HG03457 (cell line): Measurements from ENCODE around the gene RBMS1.

ENCODE experiments used
- ATAC-seq: cut with Tn5 transposase; IDR thresholded peaks from one replicate; pipeline ENCODE4 v1.9.1; 2021; ENCODE audit warnings: moderate number of reproducible peaks; ENCODE audit not compliant: unreplicated experiment

The RBMS1 gene

DNA sequence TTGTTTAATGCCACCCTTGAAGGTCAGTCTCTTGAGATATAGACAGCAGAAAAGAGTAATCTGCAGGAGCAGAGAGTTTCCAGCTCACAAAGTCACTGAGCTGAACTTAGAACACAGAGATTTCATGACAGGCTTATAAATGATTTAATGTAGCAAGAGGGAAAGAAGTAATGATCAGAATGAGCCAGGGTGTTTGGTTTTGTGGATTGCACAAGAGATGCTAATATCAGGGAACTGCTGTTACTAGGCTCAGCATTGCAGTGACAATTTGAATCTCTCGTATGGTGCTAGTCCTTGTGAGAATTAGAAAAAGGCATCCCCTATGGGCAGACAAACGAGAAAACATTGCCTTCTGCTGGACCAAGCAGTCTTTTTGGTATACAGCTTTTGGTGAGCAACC lies 231.9 kb downstream of the RBMS1 start:
- no peak for ATAC-seq

DNA sequence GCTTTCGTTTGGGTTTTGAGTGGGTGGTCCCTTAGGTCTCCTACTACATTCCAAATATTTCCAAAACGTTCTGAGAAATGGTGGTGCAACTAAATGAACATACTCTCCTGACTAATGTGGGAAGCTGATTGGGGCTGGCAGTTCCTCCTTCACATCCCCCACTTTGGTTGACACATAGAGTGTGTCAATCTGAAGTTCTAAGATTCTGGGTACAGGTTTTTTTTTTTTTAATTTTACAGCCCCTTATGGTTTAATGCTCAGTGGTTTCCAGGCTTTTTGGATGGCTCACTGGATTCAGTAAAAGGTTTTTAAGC lies 235.2 kb downstream of the RBMS1 start:
- ATAC-seq = no peak

DNA sequence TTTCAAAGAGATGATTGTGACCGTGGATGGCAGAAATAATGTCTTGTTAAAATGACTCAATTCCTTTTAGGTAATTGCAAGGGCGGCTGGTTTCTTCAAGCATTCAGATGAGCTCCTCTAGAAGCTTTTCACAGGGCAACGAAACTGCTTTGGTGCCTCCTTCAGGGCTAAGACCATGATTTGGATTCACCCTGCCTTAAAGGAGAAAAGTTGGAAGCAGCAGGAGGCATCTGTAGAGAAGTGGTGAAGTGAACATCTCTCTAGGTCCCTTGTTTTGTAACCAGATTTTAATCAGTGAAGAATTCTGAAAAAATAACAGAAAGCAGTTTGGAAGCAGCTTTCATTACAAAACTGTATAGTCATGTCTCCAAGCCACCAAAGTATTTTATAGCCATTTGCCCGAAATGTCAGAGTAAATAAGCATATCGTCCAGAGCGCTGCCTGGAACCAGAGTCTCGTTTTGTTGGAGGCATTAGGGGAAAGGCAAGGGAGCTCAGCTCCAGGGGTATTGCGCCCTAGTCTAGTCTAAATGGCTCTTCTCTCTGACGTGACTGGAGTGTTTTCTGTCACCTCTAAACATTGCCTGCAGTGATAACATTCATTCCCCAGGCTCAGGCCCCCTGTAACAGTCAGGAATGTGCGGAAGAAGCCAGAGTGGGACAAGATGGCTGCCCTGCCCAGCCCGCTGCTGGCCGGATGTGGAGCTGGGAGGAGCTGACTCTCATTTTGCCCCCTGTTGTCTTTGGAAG lies 235.7 kb downstream of the RBMS1 start:
- no peak for ATAC-seq

DNA sequence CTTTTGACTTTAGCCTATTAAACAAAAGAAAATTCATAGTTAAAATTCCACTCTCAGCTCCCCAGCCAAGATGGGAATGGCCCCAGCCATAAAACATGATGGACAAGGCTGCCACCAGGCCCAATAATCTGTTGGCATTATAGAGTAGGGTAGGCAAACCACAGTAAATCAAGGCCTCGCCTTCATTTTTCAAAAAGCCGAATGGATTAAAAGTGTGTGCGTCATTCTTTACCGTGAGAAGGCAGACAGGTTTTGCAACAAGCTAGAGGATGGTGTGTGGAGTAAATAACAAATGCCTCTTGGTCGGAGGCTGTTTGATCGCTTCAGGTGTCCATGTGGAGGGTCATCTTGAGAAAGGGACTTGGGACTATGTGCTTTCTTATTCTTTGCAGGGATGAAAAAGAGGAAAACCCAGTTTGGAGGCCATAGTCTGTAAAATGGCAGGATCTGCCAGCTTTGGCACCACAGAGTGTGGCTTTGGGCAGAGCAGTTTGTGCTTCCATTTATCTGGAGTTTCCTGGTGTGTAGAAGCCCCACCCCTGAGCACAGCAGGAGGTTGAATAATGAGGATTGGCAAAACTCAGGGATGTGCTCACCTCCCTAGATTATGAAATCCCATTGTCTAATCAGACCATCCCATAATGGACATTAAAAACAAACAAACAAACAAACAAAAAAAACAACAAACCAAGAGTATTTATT lies 236.4 kb downstream of the RBMS1 start:
- ATAC-seq = no peak

DNA sequence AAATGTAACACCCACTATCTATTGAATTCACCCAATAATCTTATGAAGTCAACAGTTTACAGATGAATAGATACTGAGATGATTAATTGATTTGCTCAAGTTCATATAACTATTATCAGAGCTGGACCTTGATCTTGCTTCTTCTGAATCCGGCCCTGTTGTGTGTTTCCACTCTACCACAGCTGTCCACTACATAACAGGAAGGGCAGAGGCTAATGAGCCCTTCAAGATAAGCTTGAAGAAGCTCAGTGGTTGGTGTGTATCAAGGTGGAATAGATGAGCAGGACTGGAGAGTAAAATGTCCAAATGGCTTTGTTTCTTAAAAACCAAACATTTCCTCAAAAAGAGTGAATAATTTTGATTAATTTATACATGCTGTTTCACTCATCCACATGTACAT lies 237.1 kb downstream of the RBMS1 start:
- ATAC-seq = no peak

DNA sequence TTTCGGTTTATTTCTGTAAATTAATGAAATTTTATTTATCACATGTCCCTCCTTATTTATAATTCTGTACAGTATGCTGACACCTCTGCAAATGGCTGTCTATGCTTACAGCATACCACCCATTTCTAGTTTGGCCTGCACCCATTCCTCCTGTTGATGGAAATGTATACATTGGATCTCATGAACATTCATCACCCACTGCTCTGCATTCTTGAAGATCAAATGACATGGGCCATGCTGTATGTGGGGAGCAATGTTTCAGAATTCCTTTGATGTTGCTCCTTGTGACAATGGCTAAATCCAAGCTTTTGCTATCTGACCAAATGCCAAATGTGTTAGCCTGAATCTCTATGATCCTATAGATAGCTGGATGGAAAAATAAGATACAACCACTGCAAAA lies 238.2 kb downstream of the RBMS1 start:
- no peak for ATAC-seq

DNA sequence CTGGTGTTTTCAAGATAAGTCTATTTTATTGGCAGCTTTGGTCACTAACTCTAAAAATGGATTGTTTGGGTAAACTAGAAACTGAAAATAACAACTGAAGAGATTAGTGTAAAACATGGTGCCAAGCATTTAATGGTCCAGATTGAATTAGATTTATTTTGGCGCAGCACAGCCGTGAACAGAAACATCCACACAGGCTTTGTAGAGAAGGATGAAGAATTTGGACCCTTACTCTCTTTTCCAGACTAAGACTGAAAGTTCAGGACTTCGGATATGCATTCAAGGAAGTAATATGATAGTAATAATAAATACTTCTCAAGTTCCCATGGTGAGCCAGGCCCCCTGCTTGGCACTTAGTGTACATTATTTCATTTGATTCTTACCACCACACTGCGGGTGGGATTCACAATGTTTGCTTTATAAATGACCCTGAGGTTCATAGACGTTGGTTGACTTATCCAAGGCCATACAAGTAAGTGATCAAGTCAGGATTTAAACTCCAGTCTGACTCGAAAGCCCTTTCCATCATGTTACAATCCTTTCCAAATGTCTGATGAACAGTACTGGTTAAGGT lies 239.3 kb downstream of the RBMS1 start:
- ATAC-seq = no peak

DNA sequence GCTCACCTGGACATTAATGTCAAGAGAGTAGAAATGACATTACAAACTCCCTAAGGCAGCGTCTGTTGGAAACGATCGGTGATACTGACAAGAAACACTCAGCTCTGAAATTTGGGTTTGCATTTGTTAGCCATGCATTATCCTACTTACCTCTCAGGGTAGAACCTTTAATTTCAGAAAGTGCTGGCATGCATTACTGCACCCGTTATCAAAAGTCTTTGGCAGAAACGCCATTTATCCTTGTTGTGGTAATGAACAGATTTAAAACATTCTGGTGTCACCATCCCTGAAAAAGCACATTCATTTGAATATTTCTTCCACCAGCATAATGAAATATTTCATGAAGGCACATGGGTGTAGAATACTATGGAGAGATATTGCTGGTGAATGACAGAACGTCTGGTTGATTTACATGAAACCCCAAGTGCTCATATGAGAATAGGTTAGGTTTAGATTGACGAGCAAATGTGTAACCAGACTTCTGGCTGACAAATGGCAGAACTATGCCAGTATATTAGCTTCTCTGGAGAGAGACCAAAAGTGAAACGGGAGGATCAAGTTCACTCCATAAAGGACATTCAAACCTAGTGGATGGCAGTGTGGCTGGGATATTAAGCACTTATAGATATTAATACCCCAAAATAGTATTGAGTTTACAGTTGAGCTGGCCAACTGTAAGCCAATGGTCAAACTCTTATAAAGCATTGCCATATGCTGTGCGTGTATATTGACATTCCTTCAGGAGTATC lies 240.0 kb downstream of the RBMS1 start:
- no peak for ATAC-seq

DNA sequence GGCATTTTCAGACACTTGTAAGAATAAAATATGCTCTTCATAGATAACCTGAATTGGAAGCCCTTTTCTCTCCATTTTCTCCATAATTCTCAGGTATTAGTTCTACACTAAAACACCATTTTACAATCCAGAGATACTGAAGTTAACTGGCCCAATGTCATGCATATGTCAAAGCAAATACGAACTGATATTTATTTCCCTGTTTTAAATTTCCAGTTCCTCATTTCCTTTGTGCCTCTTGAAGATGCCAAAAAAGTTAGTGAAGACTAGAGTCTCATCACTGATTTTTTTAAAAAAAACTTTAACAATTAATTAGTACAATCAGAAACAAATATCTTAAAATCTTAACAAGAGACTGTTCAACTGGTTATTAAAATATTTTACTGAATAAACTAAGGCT lies 240.7 kb downstream of the RBMS1 start:
- ATAC-seq = no peak

DNA sequence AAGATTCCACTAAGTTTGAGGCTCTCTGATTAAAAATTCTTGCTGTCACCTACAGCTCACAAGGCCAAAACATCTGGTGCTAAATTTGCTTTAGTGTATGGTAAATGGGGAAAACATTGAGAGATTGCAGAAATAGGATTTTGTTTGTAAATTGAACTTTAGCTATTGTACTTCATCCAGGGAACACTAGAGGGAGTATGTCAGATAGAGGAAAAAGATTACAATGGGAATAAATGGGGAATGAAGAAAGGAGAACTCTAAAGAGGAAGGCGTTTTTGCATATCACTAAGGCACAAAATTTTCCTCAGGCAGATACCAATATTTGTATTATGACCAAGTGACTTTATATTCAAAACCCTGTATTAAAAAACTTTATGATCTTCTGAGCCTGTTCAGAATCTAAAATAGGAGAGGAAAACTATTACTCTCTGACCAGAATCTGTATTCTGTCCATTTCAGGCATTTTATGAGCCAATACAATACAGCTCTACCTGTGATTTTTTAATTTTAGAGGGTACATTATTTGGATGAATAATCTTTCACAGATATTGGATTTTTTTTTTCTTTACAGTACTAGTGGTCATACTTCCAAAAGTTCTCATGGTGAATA lies 241.2 kb downstream of the RBMS1 start:
- no peak for ATAC-seq

DNA sequence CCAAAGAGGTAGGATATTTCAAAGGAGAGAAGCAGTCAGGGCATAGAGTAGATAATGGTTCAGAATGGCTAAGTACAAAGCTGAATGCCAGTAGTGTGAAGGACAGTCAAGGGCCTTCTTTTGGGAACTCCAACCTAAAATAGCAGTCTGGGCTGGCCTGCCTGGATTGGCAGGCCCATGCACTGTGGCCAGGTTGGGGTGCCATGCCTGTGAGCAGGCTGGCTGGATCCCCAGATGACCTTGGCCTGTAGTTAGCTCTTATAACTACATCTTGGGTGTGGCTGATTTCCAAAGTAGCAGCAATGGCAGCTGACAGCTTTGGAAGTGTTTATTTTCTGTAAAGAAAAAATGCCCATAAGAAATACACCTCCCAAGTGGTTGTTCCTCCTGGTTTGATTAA lies 242.0 kb downstream of the RBMS1 start:
- ATAC-seq = no peak

DNA sequence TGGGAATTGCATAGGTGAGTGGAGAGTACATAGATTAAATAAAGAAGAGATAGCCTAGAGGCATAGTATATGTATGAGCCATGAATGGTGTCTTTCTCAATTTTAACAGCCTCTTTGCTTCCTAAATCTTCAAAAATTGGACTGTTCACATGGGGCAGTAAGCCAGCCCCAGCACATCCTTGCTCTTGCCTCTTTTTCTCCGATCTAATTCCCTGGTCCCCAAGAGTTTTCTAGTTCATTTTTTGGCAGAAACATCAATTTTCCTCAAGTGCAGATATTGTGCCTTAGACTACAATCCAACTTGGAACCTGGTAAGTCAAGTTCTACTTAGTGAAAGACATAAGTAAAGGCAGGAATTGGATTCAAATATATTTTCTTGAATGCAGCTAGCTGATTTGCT lies 243.7 kb downstream of the RBMS1 start:
- ATAC-seq = no peak

DNA sequence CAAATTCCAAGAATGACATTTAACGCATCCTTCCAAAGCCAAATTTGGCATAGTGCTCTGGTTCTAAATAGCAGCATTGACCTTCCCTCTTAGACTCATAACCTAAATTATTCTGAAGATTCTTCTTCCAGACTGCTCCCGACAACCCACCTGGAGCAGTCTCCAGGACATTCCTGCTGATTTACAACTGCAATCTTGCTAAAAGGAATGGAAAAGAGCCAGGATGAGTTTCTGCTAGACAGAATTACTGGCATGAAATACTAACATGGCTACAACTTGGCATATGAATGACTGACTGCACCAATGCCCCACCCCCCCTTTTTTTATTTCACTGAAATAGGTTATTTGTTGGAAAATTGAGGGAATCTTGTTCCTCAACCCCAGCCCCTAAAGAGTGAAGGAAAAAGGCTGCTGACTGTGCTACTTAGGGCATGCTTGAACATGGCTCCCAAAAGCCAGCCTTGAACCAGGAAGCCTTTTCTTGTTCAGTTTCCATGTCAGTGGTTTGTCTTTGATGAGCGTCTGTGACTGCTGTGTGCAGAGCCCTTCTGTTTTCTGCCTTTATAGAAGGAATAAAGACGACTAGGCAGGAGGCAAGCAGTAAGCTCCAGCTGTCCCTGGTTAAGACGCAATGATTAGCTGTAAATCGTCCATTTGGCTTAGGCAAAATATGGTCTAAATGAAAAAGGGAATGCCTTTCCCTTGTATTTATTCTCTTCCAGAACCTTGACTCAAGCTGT lies 246.1 kb downstream of the RBMS1 start:
- no peak for ATAC-seq

DNA sequence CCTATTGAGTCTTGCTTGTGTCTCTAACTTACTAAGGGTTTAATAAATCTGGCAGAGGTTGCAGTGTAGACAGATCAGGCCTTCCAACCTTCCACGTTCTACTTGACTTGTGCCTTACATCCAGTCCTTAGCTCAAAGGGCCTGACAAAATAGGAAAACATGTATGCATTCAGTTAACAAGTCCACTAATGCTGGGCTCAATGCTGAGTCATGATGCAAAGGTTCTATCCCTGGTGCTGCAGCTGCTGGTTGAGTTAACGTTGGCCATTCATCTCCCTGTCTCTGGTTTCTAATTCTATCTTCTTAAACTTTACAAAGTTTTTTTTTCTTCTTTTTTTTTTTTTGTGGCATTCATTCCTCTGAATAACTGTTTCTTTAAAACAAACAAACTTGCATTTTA lies 247.3 kb downstream of the RBMS1 start:
- no peak for ATAC-seq

DNA sequence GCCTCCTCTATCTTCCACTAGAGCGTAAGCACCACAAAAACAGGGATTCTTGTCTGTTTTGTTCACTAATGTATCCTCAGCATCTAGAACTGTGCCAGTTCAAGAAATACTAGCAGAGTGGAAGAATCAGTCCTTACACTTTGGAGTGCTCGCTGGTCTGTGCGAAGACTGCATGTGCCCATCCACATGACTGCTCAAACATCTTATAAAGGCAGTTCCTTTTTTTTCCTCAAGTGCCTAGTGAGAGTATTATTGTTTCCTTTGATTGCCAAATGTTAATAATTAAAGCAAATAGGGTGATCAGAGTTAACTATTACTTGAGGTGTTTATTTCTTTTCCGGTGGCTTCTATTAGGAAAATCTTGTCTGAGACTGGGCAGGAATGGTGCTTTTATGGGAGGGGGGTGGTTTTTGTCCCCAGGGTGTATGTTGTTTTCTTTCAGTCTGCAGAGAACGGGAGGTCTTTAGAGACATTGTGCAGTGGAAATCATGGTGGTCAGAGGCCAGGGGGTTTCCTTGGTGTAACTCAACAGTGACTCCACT lies 247.9 kb downstream of the RBMS1 start:
- ATAC-seq = no peak

DNA sequence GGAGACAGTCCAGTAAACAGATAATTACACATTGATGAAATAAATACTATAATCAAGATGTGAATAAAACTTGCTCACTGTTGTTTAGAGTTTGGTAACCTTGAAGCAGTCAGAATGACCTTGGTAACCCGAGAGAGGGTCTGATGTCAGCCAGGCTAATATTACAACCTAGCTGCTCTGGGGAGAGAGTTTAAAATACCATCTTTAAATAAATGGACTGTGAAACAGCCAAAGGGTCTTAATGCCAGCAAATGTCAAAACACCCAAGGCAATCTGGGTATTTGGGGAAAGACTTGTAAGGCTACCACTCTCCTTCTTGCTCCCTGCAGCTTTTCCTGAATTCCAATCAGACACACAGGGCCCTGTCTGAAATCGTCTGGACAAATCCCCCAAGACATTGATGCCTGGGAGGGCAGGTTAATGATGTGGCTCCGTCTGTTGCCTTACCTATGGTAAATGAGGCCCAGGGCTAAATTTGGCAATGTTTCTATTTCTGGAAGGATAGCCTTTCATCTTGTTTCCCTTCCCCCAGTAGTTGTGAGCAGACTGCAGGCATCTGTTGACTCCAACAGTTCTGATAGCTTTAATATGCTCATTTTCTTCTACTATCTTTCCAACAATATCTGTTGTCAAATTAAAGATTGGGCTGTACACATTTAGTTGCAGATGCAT lies 250.6 kb downstream of the RBMS1 start:
- ATAC-seq = no peak

DNA sequence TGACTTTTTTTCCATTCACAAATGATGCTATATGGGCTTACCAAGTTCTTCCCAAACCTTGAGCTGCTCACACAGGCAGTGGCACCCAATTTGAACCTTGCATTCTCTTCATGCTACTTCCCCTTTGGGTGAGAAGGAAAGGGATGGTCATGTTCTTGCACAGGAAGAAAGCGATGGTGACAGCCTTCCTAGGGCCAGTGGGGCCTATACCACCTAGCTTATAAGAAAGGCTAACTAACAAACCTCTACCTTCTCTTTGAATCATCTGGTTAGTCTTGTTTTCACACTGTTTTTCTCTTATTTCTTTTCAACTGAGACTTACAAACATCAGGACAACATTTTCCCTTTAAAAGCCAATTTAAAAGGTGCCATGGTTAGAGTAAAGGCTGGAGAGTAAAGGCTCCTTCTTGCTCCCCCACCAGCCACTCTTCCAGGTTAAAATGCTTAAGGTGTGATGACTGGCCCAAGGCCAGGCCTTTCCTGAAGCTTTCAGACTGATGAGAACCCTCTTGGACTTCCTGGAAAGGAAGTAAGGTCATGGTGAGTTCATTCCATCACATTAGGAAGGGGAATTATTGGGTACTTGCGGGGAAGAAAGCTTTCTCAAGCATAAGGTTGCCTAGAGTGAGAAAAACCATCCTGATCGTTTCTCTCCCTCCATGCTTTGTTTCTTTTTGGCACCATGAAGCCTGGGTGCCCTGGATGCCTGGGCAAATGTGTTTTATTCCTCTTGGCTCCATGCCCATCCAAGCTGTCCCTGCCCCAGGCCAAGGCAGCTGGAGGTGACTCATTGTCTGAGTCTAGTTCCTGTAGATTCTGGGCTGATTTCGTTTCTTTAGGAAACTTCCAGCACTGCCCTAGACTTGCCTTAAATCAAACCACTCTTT lies 252.1 kb downstream of the RBMS1 start:
- ATAC-seq = no peak

DNA sequence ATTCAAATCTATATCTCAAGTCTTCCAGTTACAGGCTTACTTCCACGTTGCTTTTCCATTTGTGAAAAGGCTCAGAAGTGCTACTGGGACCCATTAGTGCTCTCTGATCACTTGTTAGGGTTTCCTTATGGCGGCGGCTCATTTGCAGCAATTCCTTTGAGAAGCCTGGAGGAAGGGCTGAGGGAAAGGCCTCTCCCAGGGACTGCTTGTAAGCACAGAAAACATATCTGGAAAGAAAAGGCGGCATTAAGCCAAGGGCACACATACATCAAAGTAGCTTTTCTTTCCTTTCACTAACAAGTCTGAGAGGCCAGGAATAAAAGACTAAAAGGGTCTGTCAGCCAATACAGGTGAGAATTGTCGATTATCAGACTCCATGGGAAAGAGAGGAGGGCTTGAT lies 254.2 kb downstream of the RBMS1 start:
- no peak for ATAC-seq

DNA sequence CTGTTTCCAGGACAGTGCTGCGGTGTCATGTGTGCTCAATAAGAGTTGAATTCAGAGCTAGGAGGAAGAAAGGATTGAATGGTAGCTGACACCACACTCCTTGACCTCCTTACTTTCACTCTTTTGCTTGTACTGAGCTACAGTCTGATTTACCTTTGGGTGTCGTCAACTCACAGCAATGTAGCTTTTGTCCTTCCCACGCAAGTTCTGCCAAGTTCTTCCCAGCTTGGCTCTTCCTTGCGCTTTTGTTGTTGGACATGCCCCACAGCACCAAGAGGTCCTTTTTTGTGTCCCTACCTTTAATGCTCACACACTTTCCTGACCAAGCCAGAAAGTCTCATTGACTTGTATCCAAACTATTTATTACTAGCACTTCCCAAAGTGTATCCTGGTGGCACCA lies 255.2 kb downstream of the RBMS1 start:
- no peak for ATAC-seq
